NCI-H526 treated with DMSO at 0.1 percent for 48 hours (cell line): ENCODE data around the gene SHANK3.
A peak's percentile ranks its signal among the peaks of the same experiment; 100 is the strongest.
"Not testable (repeated sequence)": the region's sequence is repeated elsewhere in the genome, so short reads cannot be mapped to it uniquely, and the experiment has no call there.

ENCODE experiments used
- DNase-seq: peaks from one replicate; lab custom pipeline; 2025; lab: John Stamatoyannopoulos, UW

The SHANK3 gene

DNA sequence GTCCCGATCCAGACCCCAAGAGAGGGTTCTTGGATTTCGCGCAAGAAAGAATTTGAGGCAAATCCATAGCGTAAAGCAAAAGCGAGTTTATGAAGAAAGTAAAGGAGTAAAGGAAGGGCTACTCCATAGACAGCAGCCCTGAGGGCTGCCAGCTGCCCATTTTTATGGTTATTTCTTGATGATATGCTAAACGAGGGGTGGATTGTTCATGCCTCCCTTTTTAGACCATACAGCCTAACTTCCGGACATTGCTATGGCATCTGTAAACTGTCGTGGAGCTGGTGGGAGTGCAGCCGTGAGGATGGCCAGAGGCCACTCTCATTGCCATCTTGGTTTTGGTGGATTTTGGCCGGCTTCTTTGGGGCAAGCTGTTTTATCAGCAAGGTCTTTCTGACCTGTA lies 19.4 kb upstream of the SHANK3 start:
- no peak for DNase-seq

DNA sequence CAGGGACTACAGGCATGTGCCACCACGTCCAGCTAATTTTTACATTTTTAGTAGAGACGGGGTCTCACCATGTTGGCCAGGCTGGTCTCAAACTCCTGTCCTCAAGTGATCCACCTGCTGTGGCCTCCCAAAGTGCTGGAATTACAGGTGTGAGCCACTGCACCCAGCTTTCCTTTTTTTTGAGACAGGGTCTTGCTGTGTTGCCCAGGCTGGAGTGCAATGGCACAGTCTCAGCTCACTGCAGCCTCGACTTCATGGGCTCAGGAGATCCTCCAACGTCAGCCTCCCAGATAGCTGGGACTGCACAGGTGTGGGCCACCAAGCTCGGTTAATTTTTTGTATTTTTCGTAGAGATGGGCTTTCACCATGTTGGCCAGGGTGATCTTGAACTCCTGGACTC lies 18.0 kb upstream of the SHANK3 start:
- DNase-seq = not testable (repeated sequence)

- DNase-seq = no peak
Observed at GRCh38 chr22:50656122-50657070, 16.2 kb upstream of the SHANK3 start.

GRCh38 chr22:50657925-50658324 lies 14.7 kb upstream of the SHANK3 start:
- DNase-seq = no peak

GRCh38 chr22:50659711-50660110 lies 12.9 kb upstream of the SHANK3 start:
- DNase-seq = not testable (repeated sequence)

DNA sequence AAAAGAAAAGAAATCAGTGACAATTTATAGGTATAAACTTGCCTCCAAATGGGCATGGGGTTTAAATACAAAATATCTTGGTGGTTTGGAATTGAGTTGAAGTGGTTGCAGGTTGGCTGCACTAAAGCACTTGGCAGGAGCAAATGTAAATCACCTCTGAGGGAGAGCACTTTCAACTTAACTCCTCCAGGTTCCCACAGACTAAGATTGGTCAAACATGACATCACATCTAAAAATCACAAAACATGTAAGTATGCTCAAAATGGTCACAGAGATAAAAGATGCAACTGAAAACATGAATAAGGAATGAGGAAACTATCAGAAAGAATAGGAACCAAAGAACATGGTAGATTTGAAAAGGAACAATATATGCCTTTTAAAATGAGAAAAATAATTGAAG lies 12.3 kb upstream of the SHANK3 start:
- DNase-seq = no peak

GRCh38 chr22:50665212-50665611 lies 7.4 kb upstream of the SHANK3 start:
- DNase-seq = no peak

- DNase-seq = no peak
Observed at GRCh38 chr22:50665738-50666137, 6.9 kb upstream of the SHANK3 start.

GRCh38 chr22:50670513-50670912 lies 2.1 kb upstream of the SHANK3 start:
- DNase-seq = no peak

DNA sequence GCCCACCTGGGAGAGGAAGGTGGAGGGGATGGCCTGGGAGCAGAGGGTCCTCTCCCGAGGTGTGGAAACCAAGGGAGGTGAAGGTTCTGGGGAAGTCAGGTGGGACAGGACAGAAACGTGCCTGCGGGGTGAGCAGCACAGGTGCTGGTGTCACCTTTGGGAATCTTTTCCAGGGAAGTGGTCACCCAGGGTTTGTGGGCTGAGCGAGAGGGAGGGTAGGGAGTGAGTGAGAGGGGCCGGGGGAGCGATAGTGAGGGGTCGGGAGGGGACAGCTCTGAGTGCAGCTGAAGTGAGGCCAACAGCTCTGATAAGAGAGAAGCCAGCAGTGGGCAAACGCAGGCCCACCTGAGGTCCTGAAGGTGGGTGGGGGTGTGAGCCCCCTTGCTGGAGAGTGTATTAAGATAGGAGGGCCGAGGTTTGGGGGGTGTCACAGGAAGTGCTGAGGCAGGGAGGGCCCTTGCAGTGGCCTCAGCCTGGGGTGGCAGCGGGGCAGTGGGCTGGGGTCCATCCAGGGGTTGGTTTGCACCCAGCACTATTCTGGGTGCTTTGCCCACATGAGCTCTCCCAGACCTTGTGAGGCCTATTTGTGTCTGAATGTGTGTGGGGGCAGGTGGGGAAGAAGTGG lies 1.6 kb upstream of the SHANK3 start:
- DNase-seq = no peak

- no peak for DNase-seq
Observed at GRCh38 chr22:50671641-50672040, 982 bp upstream of the SHANK3 start.

DNA sequence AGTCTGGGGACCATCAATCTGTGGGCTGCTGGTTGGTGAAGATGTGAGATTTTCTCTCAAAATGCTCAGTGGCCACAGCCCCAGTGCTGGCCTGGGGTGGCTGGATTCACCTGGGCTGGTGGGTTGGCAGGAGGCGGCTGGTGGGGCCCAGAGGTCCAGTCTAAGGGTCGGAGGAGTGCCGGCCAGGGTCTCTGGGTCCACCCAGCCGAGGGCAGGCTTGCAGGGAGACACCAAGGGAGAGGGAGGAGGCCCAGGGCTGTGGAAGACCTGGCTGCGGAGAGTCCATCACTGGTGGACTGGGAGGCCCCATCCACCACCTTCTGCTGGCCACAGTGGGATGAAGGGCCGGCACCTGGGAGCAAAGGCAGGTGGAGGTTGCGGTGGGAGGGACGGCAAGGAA lies 582 bp upstream of the SHANK3 start:
- DNase-seq = no peak

- DNase-seq = no peak
Observed at GRCh38 chr22:50673231-50674129, 857 bp downstream of the SHANK3 start.

GRCh38 chr22:50674130-50674500 lies 1.5 kb downstream of the SHANK3 start:
- no peak for DNase-seq

DNA sequence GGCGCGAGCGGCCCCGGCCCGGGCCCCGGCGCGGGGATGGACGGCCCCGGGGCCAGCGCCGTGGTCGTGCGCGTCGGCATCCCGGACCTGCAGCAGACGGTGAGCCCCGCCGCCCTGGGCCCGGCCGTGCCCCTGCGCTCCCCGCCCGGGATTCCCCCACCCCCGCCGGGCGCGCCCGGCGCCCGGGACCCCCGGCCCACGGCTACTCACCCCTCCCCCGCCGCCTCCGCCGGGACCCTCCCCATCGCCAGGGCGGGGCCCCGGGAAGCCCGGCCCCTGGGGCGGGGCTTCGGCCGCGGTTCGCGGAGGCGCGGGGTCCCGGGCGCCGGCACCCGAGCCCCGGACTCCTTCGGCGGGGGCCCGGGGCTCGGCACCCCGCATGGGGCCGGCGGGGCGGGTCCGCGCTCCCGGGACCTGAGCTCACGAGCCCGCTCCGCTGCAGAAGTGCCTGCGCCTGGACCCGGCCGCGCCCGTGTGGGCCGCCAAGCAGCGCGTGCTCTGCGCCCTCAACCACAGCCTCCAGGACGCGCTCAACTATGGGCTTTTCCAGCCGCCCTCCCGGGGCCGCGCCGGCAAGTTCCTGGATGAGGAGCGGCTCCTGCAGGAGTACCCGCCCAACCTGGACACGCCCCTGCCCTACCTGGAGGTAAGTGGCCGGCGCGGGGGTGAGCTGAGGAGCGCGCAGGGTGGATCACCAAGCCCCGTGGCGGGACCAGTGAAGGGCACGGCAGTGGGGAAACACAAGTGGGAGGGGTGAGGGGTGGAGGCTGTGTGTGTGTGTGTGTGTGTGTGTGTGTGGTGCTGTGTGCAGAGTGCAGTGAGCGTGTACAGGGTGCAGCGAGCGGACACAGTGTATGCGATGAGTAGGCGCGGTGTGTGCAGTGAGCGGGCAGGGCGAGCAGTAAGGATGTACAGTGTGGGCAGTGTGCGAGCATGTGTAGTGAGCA lies 2.3 kb downstream of the SHANK3 start:
- peak; percentile 8 for DNase-seq

DNA sequence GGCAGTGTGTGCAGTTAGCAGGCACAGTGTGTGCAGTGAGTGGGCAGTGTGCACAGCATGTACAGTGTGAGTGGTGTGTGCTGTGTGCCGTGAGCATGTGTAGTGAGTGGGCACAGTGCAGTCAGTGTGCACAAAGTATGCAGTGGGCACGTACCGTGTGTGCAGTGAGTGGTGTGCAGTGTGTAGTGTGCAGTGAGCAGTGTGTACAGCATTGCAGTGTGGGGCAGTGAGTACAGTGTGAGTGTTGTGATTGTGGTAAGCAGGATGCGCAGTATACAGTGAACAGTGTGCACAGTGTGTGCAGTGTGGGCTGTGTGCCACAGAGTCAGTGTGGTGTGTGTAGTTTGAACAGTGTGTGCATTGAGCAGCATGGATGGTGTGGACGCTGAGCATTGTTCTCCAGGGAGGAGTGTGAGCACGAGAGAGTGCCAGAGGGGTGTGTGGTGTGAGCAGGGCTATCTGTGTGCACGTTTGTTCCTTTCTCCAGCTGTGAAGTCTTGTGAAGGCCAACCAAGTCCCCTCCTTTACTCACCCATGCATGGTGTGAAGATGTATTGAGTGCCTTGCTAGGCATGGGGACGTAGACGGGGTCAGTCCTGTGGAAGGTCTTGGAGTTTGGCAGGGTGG lies 3.0 kb downstream of the SHANK3 start:
- no peak for DNase-seq

GRCh38 chr22:50676180-50676636 lies 3.6 kb downstream of the SHANK3 start:
- DNase-seq = no peak

DNA sequence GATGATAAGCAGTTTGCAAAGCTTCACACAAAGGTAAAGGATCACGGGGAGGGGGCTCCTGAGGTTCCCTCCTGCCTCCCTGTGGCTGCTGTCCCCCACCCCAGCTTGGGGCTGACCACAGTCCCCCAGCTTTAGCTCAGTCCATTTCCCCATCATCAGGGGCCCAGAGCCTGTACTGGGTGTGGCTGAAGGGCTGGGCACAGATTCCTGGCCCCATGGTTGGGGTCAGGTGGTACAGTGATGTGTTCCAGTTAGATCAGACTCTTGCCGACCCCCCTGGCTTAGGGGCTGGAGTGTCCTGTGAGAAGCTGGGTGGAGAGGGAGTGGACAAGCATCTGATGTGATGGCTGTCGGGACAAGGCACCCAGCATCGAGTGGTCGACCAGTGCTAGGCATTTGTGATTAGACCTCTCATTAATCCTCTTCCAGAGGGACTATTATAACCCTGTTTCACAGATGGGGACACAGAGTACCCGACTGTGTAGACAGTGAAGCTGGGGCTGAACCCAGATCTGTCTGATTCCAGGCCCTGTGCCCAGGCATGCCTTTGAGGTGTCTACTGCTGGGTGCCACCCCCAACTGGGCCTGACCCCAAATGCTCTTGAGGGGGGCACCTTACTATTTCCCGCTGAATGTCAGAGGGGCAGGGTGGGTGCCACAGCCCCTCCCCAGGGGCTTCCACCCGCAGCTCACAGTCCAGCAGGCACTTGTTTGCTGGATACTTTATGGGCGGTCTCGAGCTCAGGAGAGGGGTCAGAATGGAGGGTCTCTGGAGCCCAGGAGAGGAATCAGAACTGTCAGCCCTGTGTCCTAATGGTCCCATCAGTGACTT lies 4.3 kb downstream of the SHANK3 start:
- no peak for DNase-seq

- DNase-seq = no peak
Observed at GRCh38 chr22:50677493-50678217, 5.0 kb downstream of the SHANK3 start.
